NCI-H524 (cell line): ENCODE data around the gene RGMA.
"Not testable (repeated sequence)": the region's sequence is repeated elsewhere in the genome, so short reads cannot be mapped to it uniquely, and the experiment has no call there.

ENCODE experiments used
- DNase-seq, 2 experiments: peaks; one replicate each; lab custom pipeline; 2025; lab: John Stamatoyannopoulos, UW

The RGMA gene

DNA sequence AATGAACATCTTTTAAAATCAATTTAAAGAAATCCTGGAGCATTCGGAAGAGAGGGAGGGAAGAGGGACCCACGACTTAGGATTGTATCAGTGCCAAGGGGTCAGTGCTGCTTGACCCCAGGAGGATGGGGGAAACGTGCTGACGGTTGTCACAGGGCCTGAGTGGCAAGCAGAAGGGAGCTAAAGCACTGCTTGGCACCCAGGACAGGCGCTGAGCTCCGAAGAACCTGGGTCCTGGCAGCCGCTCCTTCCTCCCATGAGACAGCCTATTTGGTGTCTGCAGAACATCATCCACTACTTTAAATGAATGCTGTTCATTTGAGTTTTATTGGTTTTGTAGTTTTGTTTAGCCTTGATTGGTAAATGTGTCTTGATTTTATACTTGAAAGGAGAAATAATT, 54.5 kb downstream of the RGMA start:
- DNase-seq, result no peak

GRCh38 chr15:93033434-93034045, 55.5 kb downstream of the RGMA start:
- DNase-seq, result no peak

GRCh38 chr15:93032515-93033206, 56.4 kb downstream of the RGMA start:
- DNase-seq, result not testable (repeated sequence)

DNA sequence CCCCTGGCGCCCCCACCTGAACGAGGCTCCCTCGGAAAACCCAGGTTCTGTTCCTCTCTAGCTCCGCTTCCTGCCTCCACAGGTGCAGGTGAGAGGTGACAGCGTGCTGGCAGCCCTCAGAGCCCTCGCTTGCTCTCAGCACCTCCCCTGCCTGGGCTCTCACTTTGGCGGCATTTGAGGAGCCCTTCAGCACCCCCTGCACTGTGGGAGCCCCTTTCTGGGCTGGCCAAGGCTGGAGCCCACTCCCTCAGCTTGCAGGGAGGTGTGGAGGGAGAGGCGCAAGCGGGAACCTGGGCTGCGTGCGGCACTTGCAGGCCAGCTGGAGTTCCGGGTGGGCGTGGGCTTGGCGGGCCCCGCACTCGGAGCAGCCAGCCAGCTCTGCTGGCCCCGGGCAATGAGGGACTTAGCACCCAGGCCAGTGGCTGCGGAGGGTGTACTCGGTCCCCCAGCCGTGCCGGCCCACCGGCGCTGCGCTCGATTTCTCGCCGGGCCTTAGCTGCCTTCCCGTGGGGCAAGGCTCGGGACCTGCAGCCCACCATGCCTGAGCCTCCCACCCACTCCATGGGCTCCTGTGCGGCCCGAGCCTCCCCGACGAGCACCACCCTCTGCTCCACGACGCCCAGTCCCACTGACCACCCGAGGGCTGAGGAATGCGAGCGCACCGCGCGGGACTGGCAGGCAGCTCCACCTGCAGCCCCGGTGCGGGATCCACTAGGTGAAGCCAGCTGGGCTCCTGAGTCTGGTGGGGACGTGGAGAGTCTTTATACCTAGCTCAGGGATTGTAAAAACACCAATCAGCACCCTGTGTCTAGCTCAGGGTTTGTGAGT, 57.2 kb downstream of the RGMA start:
- DNase-seq, result not testable (repeated sequence)

- no peak for DNase-seq
Observed at GRCh38 chr15:93031103-93031464, 57.9 kb downstream of the RGMA start.

DNA sequence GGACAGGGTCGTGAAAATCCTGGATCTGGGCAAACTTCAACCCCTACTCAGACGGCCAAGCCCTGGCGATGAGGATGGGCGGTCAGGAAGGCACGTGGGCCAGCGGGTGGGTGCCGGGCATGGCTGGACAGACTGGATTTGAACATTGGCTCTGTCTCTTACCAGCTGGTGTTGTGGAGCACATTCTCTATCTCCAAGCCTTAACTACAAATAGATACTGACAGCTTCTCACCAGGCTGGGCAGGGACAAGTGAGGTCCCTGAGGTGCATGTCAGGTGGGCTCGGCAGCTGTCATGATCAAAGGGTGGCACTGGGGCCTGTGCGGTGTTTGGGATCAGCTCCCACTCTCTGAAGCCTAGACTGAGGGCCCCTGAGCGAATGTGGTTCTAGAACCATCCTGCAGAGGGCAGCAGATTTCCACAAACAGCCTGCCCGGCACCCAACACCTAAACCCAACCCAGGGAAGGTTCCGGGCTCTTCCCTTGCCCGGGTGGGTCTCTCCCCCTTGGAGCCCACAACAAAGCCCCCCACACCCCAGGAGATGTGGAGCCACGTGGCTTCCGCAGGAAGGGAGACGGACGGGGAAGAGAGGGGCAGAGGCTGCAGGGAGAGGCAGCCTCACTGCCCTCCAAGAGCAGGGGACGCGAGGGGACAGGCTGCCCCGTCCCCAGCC, 58.4 kb downstream of the RGMA start:
- DNase-seq, result peak; percentile 41 to 76

DNA sequence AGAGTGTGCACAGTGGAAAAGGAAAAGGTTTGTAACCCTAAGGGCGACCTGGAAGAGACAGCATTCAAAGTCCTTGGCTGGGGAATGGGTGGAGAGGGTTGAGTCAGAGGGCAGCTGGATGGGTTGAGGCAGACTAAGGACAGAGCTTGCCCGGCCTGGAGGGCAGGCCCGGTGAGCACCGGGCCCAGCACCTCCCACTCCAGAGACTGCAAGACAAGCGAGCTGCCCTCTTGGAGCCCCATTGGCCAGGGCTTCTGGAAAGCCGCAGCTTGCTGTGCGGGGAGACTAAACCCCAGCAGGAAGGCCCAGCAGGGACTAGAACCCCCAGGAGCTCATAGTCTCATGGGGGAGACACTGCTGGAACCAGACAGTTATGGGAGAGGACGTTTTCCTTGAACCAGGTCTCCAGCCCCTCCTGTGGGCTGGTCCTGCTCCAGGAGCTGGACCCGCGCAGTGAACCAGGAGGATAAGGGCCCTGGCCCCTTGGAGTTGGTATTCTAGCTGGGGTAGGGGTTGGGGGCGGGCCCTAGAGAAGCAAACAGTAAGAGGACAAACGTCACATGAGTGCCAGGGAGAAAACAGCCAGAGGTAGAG, 59.1 kb downstream of the RGMA start:
- DNase-seq, result no peak

DNA sequence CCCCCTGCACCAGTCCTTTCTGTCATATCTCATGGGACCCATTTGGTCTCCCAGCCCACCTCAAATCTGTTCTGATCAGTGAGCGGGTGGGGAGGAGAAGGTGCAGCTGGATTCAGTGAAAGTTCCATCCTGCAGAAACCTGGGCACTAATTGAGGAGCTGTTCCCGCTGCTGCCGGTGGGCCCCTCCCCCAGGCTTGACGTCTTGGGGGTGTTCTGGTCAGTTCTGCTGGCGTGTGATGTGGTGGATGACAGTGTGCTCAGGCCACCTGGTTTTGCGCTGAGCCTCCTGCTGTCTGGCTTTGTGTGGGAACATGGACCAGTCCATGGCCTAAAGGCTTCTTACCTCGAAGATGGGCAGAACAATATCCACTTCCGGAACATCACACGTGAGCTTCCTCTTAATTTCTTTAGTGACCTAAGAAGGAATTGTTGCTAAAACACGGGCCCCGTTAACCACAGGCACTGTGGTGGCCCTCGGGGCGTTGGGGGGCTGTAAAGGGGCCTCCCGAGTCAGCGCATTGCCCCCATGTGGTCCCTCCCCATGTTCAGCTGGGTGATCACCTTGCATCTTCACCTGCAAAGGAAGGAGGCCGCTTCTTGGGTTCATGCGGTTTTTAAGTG, 59.7 kb downstream of the RGMA start:
- peak in 1 of 2 experiments; percentile 29 for DNase-seq

DNA sequence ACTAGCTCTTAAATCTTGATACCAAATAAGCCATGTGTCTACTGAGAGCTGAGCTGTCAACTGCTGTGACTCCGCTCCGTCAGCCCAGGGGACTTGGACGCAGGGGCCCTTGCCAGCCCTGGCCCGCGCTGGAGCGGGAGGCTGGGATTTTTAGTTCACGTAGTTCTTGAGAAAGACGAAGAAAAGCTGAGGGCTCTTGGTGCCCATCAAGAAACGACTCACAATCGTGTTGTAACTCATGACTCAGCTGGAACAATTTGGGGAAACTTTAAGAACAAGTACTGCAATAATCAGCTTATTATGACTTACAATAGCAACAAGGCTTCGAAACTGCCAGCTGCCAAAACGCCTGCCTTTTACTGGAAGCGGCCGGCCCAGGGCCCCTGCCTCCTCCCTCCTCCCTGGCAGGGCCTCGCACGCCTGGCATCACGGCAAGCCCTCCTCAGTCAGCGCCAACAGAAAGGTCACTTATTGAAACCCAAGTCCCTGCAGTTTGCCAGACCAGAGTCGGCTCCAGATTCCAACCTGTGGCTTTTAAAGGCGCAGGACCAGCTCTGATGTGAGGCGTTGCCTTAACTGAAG, 60.3 kb downstream of the RGMA start:
- no peak for DNase-seq

DNA sequence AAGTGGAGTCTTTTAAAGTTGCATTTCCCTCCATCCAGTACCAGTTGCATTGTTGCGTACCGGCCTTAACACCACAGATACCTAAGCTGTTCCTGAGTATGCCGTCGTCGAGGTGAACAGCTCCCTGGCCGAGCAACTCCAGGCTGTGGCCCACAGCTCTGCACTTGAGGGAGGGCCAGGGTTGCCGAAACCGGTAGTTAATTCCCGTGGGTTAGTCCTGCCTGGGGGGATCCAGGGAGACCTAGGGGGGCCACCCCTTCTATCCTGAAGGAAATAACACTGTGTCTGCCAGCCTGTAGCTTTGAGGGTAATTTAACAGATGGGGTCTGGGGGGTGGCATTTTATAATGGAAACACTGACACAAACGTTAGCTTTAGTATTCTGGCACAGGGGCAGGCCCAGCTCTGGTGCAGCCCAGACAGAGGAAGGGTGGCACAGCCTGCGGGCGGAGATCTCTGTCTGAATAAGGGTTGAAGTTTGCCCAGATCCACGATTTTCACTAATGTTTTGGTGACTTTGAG, 60.8 kb downstream of the RGMA start:
- peak in 1 of 2 experiments; percentile 29 for DNase-seq

- DNase-seq, result peak; percentile 18 to 61
Observed at GRCh38 chr15:93027413-93027812, 61.6 kb downstream of the RGMA start.

DNA sequence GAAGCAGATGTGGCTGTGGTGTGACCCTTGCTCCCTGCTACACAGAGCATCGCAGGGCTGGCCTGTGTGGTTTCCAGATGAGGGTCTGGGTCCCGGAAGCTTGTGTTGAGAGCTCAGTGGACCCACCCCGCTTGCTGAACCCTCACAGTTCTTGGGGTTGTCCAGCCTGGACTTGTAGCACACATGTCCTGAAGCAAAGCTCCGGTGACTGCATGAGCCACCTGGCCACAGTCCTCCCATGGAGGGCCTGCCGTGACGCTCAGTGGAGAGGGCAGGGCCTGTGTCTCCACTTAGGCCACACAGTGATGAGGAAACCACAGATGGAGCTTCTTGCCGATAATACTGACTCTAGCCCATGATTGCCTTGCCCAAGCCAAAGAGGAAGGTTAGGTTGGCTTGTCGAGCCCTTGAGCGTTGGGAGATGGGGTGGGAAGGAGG, 62.6 kb downstream of the RGMA start:
- DNase-seq, result peak in 1 of 2 experiments; percentile 11

- no peak for DNase-seq
Observed at GRCh38 chr15:93025625-93025982, 63.4 kb downstream of the RGMA start.

GRCh38 chr15:93024716-93025624, 64.0 kb downstream of the RGMA start:
- no peak for DNase-seq

GRCh38 chr15:93024293-93024692, 64.7 kb downstream of the RGMA start:
- DNase-seq, result no peak

DNA sequence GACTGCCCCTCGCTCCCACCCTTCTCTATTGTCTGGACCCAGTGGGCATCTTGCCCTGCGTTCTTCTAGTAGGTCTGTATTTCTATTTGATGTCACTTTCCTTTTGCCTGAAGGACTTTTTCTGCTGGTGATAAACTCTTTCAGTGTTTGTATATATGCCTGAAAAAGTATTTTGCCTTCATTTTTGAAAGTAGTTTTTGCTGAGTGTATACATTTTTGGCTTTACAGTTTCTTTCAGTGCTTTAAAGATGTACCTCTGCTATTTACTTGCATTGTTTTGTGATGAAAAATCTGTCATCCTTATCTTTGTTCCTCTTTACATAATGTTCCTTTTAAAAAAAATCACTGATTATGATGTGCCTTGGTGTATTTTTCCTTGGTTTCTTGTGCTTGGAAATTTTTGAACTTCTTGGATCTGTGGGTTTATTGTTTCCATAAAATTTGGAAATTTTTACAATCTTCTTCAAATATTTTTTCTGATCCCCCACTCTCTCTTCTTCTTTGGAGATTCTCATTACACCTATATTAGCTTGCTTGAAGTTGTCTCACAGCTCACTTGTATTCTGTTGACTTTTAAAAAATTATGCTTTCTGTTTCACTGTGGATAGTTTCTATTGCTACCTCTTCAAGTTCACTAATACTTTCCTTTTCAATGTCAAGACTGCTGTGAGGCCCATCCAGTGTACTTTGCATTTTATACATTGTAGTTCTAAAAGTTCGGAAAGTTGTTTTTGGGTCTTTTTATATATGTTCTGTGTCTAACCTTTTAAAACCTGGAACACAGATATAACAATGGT, 67.8 kb downstream of the RGMA start:
- no peak for DNase-seq

DNA sequence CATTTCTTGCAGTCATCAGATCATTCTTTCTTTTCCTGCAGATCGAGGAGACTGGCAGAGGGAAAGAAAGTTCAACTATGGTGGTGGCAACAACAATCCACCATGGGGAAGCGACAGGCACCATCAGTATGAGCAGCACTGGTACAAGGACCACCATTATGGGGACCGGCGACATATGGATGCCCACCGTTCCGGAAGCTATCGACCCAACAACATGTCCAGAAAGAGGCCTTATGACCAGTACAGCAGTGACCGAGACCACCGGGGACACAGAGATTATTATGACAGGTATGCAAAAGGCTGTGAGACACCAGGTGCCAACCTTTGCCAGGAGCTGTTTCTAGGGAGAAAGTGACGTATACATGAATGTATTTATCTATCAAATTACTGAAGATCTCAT, 69.0 kb downstream of the RGMA start:
- no peak for DNase-seq

GRCh38 chr15:93019090-93019489, 69.9 kb downstream of the RGMA start:
- DNase-seq, result no peak

GRCh38 chr15:93018574-93018973, 70.4 kb downstream of the RGMA start:
- peak in 1 of 2 experiments; percentile 22 for DNase-seq
